ENCODE measurements around the gene YIF1B. TPM values are rescaled to one million over a fixed set of nuclear protein-coding genes. Genes with fewer than 3 reads are reported as not detected.
"Not testable (repeated sequence)": the region's sequence is repeated elsewhere in the genome, so short reads cannot be mapped to it uniquely, and the experiment has no call there.

YIF1B gene
- total and polyA plus RNA-seq, 2 of the 4 experiments (the other 2 are of a cell fraction) = 72.2 to 165 TPM

- intact Hi-C loops (cut with micrococcal nuclease) = no loop called here
- ATAC-seq (ENCODE audit: low read depth) (no peak), DNase-seq (no peak)
- Histone ChIP-seq H3K4me1 (ENCODE audit: control insufficient read depth, insufficient read depth, low read length) (no peaks in the 10 kb centered on the region), H3K4me2 (ENCODE audit: low read depth, low read length) (no peak overlapping the region), H4K5ac (ENCODE audit: low read depth, low read length) (no peak overlapping the region), H3K27me3 (ENCODE audit: control insufficient read depth, insufficient read depth, low read length) (no peaks in the 10 kb centered on the region), H2AK5ac (ENCODE audit: low read depth, low read length) (no peak overlapping the region), H2AK9ac (replicated peaks; ENCODE audit: low read depth, low read length, poor library complexity) (no peak overlapping the region), H3K4ac (ENCODE audit: low read depth, low read length) (no peak overlapping the region), H3K9me1 (ENCODE audit: insufficient read depth, low read length) (peaks cover 5% of the 10 kb centered on the region; the same call in 1 of the 2 replicates), H4K91ac (ENCODE audit: insufficient read depth, low read depth, low read length) (no peak overlapping the region), H3K4me3 (ENCODE audit: insufficient read depth, low read depth, low read length) (no peak overlapping the region), H2BK20ac (ENCODE audit: low read depth, low read length) (no peak overlapping the region), H2BK5ac (ENCODE audit: low read depth, low read length, poor library complexity, severe bottlenecking) (no peak overlapping the region), H3K23ac (ENCODE audit: low read depth, low read length) (no peak overlapping the region), H3K18ac (ENCODE audit: low read depth, low read length) (no peak overlapping the region), H2BK15ac (ENCODE audit: low read depth, low read length) (no peak overlapping the region), H3K56ac (ENCODE audit: extremely low read depth, insufficient read depth, low read length) (no peak overlapping the region), H3K14ac (replicated peaks; ENCODE audit: low read depth, low read length) (no peak overlapping the region), H2BK120ac (ENCODE audit: low read depth, low read length) (no peak overlapping the region), H3K79me1 (ENCODE audit: low read depth in 1 of 2, low read length in 2 of 2) (no peaks in the 10 kb centered on the region; a peak in 1 of 4 replicates), H4K20me1 (ENCODE audit: insufficient read depth, low read length) (no peaks in the 10 kb centered on the region), H3K9me3 (ENCODE audit: control insufficient read depth, insufficient read depth, low read length) (no peaks in the 10 kb centered on the region), H3K9ac (ENCODE audit: low read depth, low read length) (no peak overlapping the region), H2AFZ (replicated peaks; ENCODE audit: low read length, poor library complexity) (no peak overlapping the region), H3K36me3 (ENCODE audit: control insufficient read depth, insufficient read depth, low read length) (no peaks in the 10 kb centered on the region), H3K27ac (ENCODE audit: insufficient read depth, low read length) (no peak overlapping the region), H4K8ac (ENCODE audit: low read depth in 2 of 2, low read length in 2 of 2) (no peak overlapping the region)
- in situ Hi-C loops (cut with MboI; ENCODE audit: low sequenced_read_pairs) = no loop called here
- dilution Hi-C loops (cut with HindIII; ENCODE audit: low sequenced_read_pairs, unreplicated experiment) = no loop called here
- 91% methylated on average over 2 of the region's 2 CpGs; no CpG with 5 or more reads in 1 of the 2 experiments for WGBS, 2 experiments (ENCODE audit: extremely low coverage in 2 of 2, insufficient read length in 1 of 2)
- POLR2A ChIA-PET (ENCODE audit: unreplicated experiment) = no interaction called here
- CTCF ChIA-PET = no interaction called here
- BruUV-seq (replicated peaks) = no TSS peak
- TF ChIP-seq FOS (IDR thresholded peaks at IDR 0.05; ENCODE audit: low read depth, low read length) = no peak
- no peak for TF ChIP-seq BHLHE40 (IDR thresholded peaks at IDR 0.05; ENCODE audit: low read depth, low read length)
These were observed 25.2 kb upstream of the YIF1B start for GRCh38 chr19:38340927-38341326.

- H4K20me1 ChIP-seq (ENCODE audit: insufficient read depth, low read length); H3K9me3 ChIP-seq (ENCODE audit: control insufficient read depth, insufficient read depth, low read length); POLR2A ChIA-PET (ENCODE audit: unreplicated experiment); H2BK15ac ChIP-seq (ENCODE audit: low read depth, low read length); DNase-seq; H2AK5ac ChIP-seq (ENCODE audit: low read depth, low read length); ATAC-seq (ENCODE audit: low read depth); H3K27me3 ChIP-seq (ENCODE audit: control insufficient read depth, insufficient read depth, low read length); H3K9me1 ChIP-seq (ENCODE audit: insufficient read depth, low read length); H3K4me2 ChIP-seq (ENCODE audit: low read depth, low read length); H2BK5ac ChIP-seq (ENCODE audit: low read depth, low read length, poor library complexity, severe bottlenecking); H2BK120ac ChIP-seq (ENCODE audit: low read depth, low read length); H3K4ac ChIP-seq (ENCODE audit: low read depth, low read length); H3K18ac ChIP-seq (ENCODE audit: low read depth, low read length); H4K91ac ChIP-seq (ENCODE audit: insufficient read depth, low read depth, low read length); H2BK20ac ChIP-seq (ENCODE audit: low read depth, low read length); H3K14ac ChIP-seq (replicated peaks; ENCODE audit: low read depth, low read length); H2AFZ ChIP-seq (replicated peaks; ENCODE audit: low read length, poor library complexity); H3K36me3 ChIP-seq (ENCODE audit: control insufficient read depth, insufficient read depth, low read length); H4K5ac ChIP-seq (ENCODE audit: low read depth, low read length); H3K9ac ChIP-seq (ENCODE audit: low read depth, low read length); intact Hi-C loops (cut with micrococcal nuclease); H3K56ac ChIP-seq (ENCODE audit: extremely low read depth, insufficient read depth, low read length); H3K27ac ChIP-seq (ENCODE audit: insufficient read depth, low read length); H4K8ac ChIP-seq (ENCODE audit: low read depth in 2 of 2, low read length in 2 of 2); dilution Hi-C loops (cut with HindIII; ENCODE audit: low sequenced_read_pairs, unreplicated experiment); H3K79me1 ChIP-seq (ENCODE audit: low read depth in 1 of 2, low read length in 2 of 2); H3K4me3 ChIP-seq (ENCODE audit: insufficient read depth, low read depth, low read length); H3K23ac ChIP-seq (ENCODE audit: low read depth, low read length); H2AK9ac ChIP-seq (replicated peaks; ENCODE audit: low read depth, low read length, poor library complexity); BruUV-seq (replicated peaks); H3K4me1 ChIP-seq (ENCODE audit: control insufficient read depth, insufficient read depth, low read length): not testable (repeated sequence)
- in situ Hi-C loops (cut with MboI; ENCODE audit: low sequenced_read_pairs) = loop anchor here (10.0 kb wide), 1 partner anchor 444 kb away; no protein-coding TSS in a partner anchor
- 40% methylated on average over 1 of the region's 4 CpGs; no CpG with 5 or more reads in 1 of the 2 experiments for WGBS, 2 experiments (ENCODE audit: extremely low coverage in 2 of 2, insufficient read length in 1 of 2)
- CTCF ChIA-PET = interaction anchor here (1.1 kb wide), 1 partner anchor 35 kb away, joined by 7 read pairs; the partner anchor contains the start of gene PSMD8
These were observed 23.3 kb upstream of the YIF1B start for GRCh38 chr19:38339011-38339410.
